GM06990 (cell line): ENCODE data around the gene RASGRP2.
A peak's percentile ranks its signal among the peaks of the same experiment; 100 is the strongest.

ENCODE experiments used
- DNase-seq: peaks from one replicate; pipeline ENCODE4 v3.0.0-alpha.2; 2011; ENCODE audit not compliant: insufficient read length; ENCODE audit errors: extremely low read depth
- H3K27me3 ChIP-seq: replicated peaks from 2 replicates; pipeline ENCODE4 v1.6.0; 2011; ENCODE audit warnings: low read length; ENCODE audit not compliant: control insufficient read depth, insufficient read depth
- H3K36me3 ChIP-seq: 2 replicates; pipeline ENCODE4 v1.5.1; 2011; ENCODE audit warnings: low read length; ENCODE audit not compliant: control insufficient read depth, insufficient read depth
- H3K4me3 ChIP-seq: replicated peaks from 2 replicates; pipeline ENCODE4 v1.5.1; 2011; ENCODE audit warnings: low read depth, mild to moderate bottlenecking, control low read depth, low read length
- CTCF ChIP-seq: IDR thresholded peaks from 2 replicates; pipeline ENCODE4 v1.5.1; 2011; ENCODE audit warnings: low read length, control low read depth, mild to moderate bottlenecking, inconsistent platforms; ENCODE audit not compliant: insufficient read depth, poor library complexity, severe bottlenecking

RASGRP2 gene

GRCh38 chr11:64688534-64688982, 55.4 kb downstream of the RASGRP2 start:
- peak; percentile 77 for TF ChIP-seq CTCF

GRCh38 chr11:64687643-64688533, 56.1 kb downstream of the RASGRP2 start:
- no peaks in the 10 kb centered on the region for H3K27me3 ChIP-seq
- no peak for TF ChIP-seq CTCF
- H3K36me3 ChIP-seq: no peaks in the 10 kb centered on the region
- H3K4me3 ChIP-seq: no peak overlapping the region
- DNase-seq: no peak

More at GRCh38 chr11:64688534-64688982, 55.4 kb downstream of the RASGRP2 start:
- Histone ChIP-seq H3K36me3 (no peaks in the 10 kb centered on the region), H3K4me3 (peak overlapping the region; percentile 41), H3K27me3 (no peaks in the 10 kb centered on the region; the same call in 1 of the 2 replicates)
- peak; percentile 83 for DNase-seq

GRCh38 chr11:64687204-64687603, 56.7 kb downstream of the RASGRP2 start:
- Histone ChIP-seq H3K4me3 (no peak overlapping the region), H3K27me3 (no peaks in the 10 kb centered on the region; the same call in 1 of the 2 replicates), H3K36me3 (no peaks in the 10 kb centered on the region)
- DNase-seq: no peak
- TF ChIP-seq CTCF: no peak

- H3K4me3 ChIP-seq: no peak overlapping the region
- no peak for DNase-seq
- no peaks in the 10 kb centered on the region; the same call in 1 of the 2 replicates for H3K27me3 ChIP-seq
- TF ChIP-seq CTCF: no peak
- H3K36me3 ChIP-seq: no peaks in the 10 kb centered on the region
These were observed 57.3 kb downstream of the RASGRP2 start for GRCh38 chr11:64686466-64687170.

GRCh38 chr11:64685536-64685935, 58.4 kb downstream of the RASGRP2 start:
- Histone ChIP-seq H3K27me3 (no peaks in the 10 kb centered on the region; the same call in 1 of the 2 replicates), H3K4me3 (no peak overlapping the region), H3K36me3 (no peaks in the 10 kb centered on the region)
- TF ChIP-seq CTCF: no peak
- no peak for DNase-seq
